IPS-20b (cell line): ENCODE results near the gene AKT3.

Experiments used
- H3K27ac ChIP-seq: one replicate; pipeline ENCODE4 v1.5.1; 2013; ENCODE audit warnings: low read length
- H3K27me3 ChIP-seq: 2 replicates; pipeline ENCODE4 v1.6.1; 2013; ENCODE audit warnings: mild to moderate bottlenecking, low read length, inconsistent platforms; ENCODE audit not compliant: insufficient read depth
- H3K36me3 ChIP-seq: 2 replicates; pipeline ENCODE4 v1.6.1; 2013; ENCODE audit warnings: low read depth, mild to moderate bottlenecking, inconsistent platforms, low read length, moderate library complexity; ENCODE audit not compliant: insufficient read depth
- H3K4me1 ChIP-seq: 2 replicates; pipeline ENCODE4 v1.6.1; 2013; ENCODE audit warnings: mild to moderate bottlenecking, control low read depth, inconsistent platforms, low read length, moderate library complexity; ENCODE audit not compliant: insufficient read depth
- H3K4me3 ChIP-seq: 2 replicates; pipeline ENCODE4 v1.5.1; 2013; ENCODE audit warnings: mild to moderate bottlenecking, low read length, inconsistent platforms
- H3K9ac ChIP-seq: 2 replicates; pipeline ENCODE4 v1.6.1; 2013; ENCODE audit warnings: low read depth, mild to moderate bottlenecking, inconsistent platforms, low read length, moderate library complexity
- H3K9me3 ChIP-seq: 2 replicates; pipeline ENCODE4 v1.6.1; 2013; ENCODE audit warnings: mild to moderate bottlenecking, low read depth, low read length, inconsistent platforms; ENCODE audit not compliant: insufficient read depth

Gene AKT3

DNA sequence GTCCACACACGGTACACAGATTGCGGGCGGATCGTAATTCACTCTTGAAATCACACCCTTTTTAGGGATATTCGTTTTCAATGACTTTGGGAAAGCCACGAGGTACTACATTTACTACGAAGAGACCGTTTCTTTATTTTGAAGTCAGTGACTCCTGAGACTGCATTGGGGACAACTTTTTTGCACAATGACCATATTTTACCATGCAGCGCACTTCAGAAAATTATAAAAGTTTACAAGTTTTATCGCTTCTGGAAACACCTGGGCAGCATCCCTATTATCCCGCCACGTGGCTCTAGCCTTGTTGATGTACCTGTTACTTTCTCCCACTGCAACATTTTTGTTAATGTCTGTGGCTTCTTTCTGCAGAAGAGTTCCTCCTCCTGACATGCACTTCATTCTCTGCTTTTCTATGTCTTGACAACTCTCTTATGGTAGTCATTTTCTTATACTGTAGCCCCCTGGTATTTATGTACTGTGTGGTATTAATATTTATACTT is 1.3 kb upstream of the AKT3 start:
- H3K27me3 ChIP-seq: peaks cover 7% of the 10 kb centered on the region; the same call in 1 of the 2 replicates

DNA sequence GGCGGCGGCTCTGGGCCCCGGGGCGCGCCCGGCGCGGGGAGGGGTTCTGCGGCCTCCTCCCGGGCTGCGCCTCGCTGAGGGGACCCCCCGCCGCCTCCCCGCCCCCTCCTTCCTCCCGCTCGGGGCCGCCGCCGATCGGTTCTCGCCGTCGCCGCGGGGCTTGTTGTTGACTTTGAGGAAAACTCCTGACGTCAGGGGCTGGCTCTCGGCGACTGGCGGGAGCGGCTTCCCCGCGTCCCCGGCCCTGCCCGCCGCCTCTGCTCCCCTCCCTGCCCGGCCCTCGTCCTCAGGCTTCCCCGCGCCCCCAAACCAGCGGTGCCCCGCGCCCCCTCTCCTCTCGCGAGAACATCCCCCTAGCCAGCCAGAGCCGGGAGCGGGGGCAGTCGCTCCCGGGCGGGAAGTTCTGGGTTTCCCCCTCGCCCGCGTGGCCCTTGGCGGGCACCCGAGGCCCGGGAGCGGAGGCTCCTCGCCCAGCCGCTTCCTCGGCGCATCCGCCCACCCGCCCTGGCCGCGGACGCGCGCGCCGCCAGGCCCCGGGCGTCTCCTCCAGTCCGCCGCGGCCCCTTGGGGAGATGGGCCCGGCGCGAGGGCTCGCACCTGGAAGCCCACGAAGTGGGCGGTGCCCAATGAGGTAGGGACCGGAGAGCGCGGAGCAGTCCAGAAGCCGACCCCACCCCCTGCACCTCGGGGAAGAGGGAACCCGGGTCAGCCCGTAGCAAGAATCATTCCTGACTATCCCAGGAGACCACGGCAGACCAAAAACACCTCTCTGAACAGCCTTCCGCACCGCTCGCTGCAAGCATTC is 611 bp upstream of the AKT3 start:
- Histone ChIP-seq H3K4me1 (peaks cover 10% of the 10 kb centered on the region; the same call in 1 of the 2 replicates), H3K27me3 (peaks cover 7% of the 10 kb centered on the region; the same call in 1 of the 2 replicates), H3K9me3 (no peaks in the 10 kb centered on the region), H3K9ac (peak overlapping the region; percentile 91), H3K4me3 (peak overlapping the region; percentile 94), H3K27ac (peak overlapping the region; percentile 69), H3K36me3 (no peaks in the 10 kb centered on the region)

More for the DNA sequence above, 1.3 kb upstream of the AKT3 start:
- H3K36me3 ChIP-seq: no peaks in the 10 kb centered on the region
- peak overlapping the region; percentile 69 for H3K27ac ChIP-seq
- H3K9me3 ChIP-seq: no peaks in the 10 kb centered on the region
- peak overlapping the region; percentile 91 for H3K9ac ChIP-seq
- peaks cover 15% of the 10 kb centered on the region; the same call in 1 of the 2 replicates for H3K4me1 ChIP-seq
- H3K4me3 ChIP-seq: peak overlapping the region; percentile 94

DNA sequence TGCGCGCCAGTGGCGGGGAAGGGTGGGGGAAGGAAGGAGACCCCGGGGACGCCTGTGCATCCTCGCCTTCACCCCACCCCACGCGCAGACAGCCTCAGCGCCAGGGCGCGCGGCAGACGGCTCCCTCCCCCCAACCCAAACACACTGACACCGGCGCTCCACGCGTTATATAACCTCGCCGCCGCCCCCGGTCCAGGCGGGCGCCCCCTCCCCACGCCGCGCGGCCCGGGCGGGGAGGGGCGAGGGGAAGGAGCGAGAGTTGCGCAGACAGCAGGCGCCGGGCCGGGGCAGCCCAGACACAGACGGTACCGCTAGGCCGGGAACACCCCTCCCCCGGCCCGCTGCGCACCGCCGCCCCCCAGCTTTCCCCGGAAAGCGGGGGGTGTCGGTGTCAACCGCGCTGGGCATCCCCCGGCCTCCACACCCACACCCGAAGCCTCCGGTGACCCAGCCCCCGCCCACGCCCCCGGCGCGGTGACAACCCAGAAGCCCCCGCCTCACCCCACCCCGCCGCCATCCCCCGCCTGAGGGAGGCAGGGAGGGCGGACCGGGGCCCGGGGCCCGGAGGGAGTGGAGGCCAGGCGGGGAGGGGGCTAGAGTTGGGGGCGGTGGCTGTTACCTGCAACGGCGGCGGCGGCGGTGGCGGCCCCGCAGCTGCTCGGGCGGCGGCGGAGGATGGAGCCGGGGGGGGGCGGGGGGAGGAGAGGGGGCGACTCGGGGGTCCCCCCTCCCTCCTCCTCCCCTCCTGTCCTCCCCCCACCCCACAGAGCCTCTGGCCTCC is 432 bp downstream of the AKT3 start:
- peaks cover 10% of the 10 kb centered on the region; the same call in 1 of the 2 replicates for H3K4me1 ChIP-seq
- peak overlapping the region; percentile 71; the same call in 1 of the 2 replicates for H3K9ac ChIP-seq
- no peaks in the 10 kb centered on the region for H3K36me3 ChIP-seq
- H3K27ac ChIP-seq: no peak overlapping the region
- peaks cover 7% of the 10 kb centered on the region; the same call in 1 of the 2 replicates for H3K27me3 ChIP-seq
- H3K4me3 ChIP-seq: peak overlapping the region; percentile 76
- H3K9me3 ChIP-seq: no peaks in the 10 kb centered on the region

DNA sequence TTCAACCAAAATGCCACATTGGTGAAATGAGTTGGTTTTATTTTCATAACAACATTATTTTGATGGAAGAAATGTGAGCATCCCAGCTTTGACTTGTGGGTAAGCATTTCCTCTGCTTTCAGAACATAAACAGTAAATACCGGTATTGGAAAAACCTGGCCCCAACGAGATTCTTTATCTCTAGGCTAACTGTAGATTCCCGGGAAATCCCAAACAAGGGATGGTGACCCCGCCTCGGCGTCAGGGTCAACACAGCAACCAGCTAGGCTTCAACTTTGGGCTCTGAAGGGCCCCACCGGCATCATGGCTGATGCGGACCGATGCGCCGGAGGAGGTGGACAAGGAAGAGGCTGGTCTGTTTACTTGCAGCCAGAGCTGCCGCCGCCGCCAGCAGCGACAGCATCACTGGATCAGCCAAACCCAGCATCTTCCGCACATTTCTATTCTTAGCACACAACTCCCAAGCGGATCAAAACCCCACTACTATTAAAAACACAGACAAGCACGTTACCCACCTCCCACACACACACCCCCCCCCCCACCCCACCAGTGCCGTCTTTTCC is 1.1 kb downstream of the AKT3 start:
- peaks cover 7% of the 10 kb centered on the region; the same call in 1 of the 2 replicates for H3K27me3 ChIP-seq
- no peak overlapping the region for H3K27ac ChIP-seq

DNA sequence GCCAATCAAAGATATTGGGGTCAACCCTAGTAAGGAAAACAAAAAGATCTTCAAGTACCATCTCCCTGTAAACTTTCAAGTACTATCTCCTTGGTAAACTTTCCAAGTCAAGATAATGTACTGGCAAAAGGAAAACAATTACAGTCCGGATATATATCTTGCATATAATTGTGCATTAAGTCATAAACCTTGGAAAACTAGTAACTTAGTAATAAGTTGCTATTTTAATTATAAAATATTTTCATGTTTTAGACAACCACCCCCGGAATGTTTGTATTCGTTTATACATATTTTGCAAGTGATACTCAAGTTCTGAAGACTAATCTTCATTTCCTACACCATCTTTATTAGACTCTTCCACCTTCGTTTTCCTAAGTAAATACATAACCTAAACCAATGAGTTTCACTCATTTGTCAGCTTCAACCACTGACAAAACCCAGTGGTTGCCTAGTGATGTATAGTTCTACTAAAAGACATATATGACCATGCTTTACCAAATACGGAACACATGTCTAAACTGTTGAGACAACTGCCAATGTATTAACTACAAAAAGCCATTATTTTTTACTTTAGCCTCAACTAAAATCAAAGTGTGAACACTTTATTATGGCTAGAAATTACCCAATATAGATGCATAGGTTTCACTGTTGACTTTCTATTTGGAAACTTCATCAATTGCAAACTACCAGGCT is 1.7 kb downstream of the AKT3 start:
- Histone ChIP-seq H3K4me1 (peaks cover 10% of the 10 kb centered on the region; the same call in 1 of the 2 replicates), H3K27me3 (peaks cover 7% of the 10 kb centered on the region; the same call in 1 of the 2 replicates), H3K36me3 (no peaks in the 10 kb centered on the region), H3K9ac (peak overlapping the region; percentile 71; the same call in 1 of the 2 replicates), H3K9me3 (no peaks in the 10 kb centered on the region), H3K4me3 (peak overlapping the region; percentile 76), H3K27ac (no peak overlapping the region)

More for the DNA sequence above, 1.1 kb downstream of the AKT3 start:
- Histone ChIP-seq H3K4me1 (peaks cover 10% of the 10 kb centered on the region; the same call in 1 of the 2 replicates), H3K4me3 (peak overlapping the region; percentile 76), H3K36me3 (no peaks in the 10 kb centered on the region), H3K9ac (peak overlapping the region; percentile 71; the same call in 1 of the 2 replicates), H3K9me3 (no peaks in the 10 kb centered on the region)

DNA sequence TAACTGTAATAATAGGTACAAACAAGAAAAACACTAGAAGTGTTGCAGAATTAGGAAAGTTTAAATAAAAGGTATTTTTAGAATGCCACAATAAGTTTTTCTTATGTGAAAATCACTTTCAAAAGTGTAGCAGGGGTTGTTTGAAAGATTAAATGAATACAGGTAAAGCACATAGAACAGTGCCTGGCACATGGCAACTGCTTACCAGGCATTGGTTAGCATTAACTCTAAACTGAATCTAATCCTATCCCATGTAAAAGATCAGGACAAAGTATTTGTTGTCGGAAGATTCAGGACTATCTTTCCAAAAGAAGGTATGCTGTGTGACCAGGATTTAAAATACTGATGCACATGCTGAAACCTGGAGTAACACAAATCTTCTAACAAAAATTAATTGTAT is 3.3 kb downstream of the AKT3 start:
- H3K4me3 ChIP-seq: no peak overlapping the region
- H3K9me3 ChIP-seq: no peaks in the 10 kb centered on the region
- no peaks in the 10 kb centered on the region for H3K36me3 ChIP-seq
- peaks cover 2% of the 10 kb centered on the region; the same call in 1 of the 2 replicates for H3K27me3 ChIP-seq
- H3K27ac ChIP-seq: no peak overlapping the region
- H3K9ac ChIP-seq: no peak overlapping the region
- peaks cover 10% of the 10 kb centered on the region; the same call in 1 of the 2 replicates for H3K4me1 ChIP-seq

DNA sequence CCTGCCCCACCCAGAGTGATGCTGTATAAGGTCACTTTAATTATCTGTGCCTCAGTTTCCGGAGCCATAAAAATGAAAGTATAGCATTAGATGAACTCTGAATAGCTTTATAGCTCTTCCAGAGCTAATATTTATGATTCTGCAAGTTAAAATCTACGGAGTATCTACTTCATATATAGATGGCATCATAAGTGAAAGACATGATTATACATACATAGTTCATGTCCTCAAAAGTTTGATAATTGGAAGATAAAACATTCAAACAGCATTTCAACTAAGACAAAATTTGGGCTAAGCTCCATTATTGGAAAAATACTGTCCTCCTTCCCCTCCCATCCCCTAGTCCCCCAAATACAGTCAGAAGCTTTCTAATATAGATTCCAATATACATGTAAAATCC is 4.2 kb downstream of the AKT3 start:
- Histone ChIP-seq H3K9me3 (no peaks in the 10 kb centered on the region), H3K9ac (no peak overlapping the region), H3K27me3 (no peaks in the 10 kb centered on the region), H3K4me1 (peaks cover 4% of the 10 kb centered on the region; the same call in 1 of the 2 replicates), H3K27ac (no peak overlapping the region), H3K4me3 (no peak overlapping the region), H3K36me3 (no peaks in the 10 kb centered on the region)

DNA sequence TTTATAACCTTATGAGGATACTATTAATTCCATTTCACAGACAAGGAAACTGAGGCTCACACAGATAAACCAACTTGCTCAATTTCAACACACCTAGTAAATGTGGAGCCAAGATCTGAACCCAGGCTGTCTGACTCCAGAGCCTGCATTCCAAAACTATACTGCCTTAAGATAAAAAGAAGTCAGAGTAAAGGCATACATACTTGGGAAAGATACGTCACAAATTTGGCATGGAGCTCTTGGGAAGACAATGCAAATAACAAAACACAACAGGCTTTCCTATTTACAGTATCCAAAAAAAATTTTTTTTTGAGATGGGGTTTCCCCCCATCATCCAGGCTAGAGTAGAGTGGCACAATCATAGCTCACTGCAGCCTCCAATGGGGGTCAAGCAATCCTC is 5.9 kb downstream of the AKT3 start:
- H3K4me1 ChIP-seq: peaks cover 4% of the 10 kb centered on the region; the same call in 1 of the 2 replicates
- H3K4me3 ChIP-seq: no peak overlapping the region
- no peak overlapping the region for H3K27ac ChIP-seq
- no peak overlapping the region for H3K9ac ChIP-seq
- H3K9me3 ChIP-seq: no peaks in the 10 kb centered on the region
- no peaks in the 10 kb centered on the region for H3K27me3 ChIP-seq
- H3K36me3 ChIP-seq: no peaks in the 10 kb centered on the region

DNA sequence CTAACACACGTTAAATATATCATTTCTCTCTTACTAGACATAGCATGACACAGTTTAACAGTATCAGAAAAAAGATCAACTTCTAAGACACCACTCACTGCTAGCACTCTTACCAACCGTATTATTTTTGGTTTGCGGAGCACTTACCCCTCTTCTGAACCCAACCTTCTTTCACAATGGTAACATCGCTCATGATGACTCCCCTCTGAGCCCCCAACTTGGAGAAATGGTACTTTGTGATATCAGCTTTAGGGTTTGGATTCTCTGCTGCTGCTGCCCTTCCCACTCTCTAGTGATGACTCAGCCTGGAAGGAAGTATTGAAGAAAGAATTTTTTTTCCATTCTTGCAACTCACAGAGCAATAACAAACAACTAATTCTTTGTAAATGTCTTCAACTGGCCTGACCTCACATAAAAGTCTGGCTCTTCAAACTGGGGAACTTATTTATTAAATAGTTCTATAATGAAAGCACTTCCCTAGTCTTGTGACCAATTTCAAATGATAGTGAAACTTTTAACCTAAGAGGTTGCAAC is 7.0 kb downstream of the AKT3 start:
- no peak overlapping the region for H3K9ac ChIP-seq
- H3K27me3 ChIP-seq: no peaks in the 10 kb centered on the region
- no peak overlapping the region for H3K4me3 ChIP-seq
- H3K4me1 ChIP-seq: no peaks in the 10 kb centered on the region
- H3K36me3 ChIP-seq: no peaks in the 10 kb centered on the region
- H3K9me3 ChIP-seq: no peaks in the 10 kb centered on the region
- no peak overlapping the region for H3K27ac ChIP-seq

DNA sequence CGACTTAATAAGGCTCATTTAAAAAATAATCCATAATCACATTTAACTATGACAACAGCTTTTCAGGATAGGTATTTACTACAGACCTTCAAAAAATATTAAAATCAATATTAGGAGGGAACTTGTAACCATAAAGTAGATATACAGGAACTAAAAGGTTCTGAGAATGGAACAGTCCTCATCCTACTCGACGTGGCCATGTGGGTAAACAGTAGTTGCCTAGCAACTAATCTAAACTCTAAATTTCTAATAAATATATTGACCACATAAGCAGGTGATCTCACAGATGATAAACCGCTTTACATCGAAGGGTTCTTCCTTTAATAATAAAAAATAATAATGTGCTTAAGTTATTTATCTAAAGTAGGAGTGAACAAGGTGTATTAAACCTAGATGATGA is 7.9 kb downstream of the AKT3 start:
- Histone ChIP-seq H3K9me3 (no peaks in the 10 kb centered on the region), H3K27ac (no peak overlapping the region), H3K36me3 (no peaks in the 10 kb centered on the region), H3K9ac (no peak overlapping the region), H3K4me1 (no peaks in the 10 kb centered on the region), H3K4me3 (no peak overlapping the region), H3K27me3 (no peaks in the 10 kb centered on the region)
